Caco-2 (cell line): ENCODE results near the gene ZDHHC11B. TPM values are rescaled to one million over a fixed set of nuclear protein-coding genes. Genes with fewer than 3 reads are reported as not detected.
"Not testable (repeated sequence)": the region's sequence is repeated elsewhere in the genome, so short reads cannot be mapped to it uniquely, and the experiment has no call there.

Experiments
- BruUV-seq: library from RNA; stranded (reverse); fragments of 400-500 nt; replicated peaks from 2 replicates; lab custom pipeline; 2021; lab: Mats Ljungman, UMichigan
- CTCF ChIA-PET: fragments of 300-600 bp; sonication (Branson Sonifier 250); formaldehyde crosslinking; loops from one replicate; lab custom pipeline; 2022; ENCODE audit warnings: antibody characterized with exemption; lab: Charles Lee
- POLR2A ChIA-PET: fragments of 300-600 bp; sonication (Branson Sonifier 250); formaldehyde crosslinking; loops from one replicate; lab custom pipeline; 2022; ENCODE audit warnings: antibody characterized with exemption; lab: Charles Lee
- DNase-seq, 2 experiments: peaks; one replicate each; pipeline versions ENCODE4 v3.0.0 to v3.0.0-alpha.2; 2020 to 2022
- H3K27me3 ChIP-seq: replicated peaks from 2 replicates; pipeline ENCODE4 v1.6.0; 2011; ENCODE audit warnings: low read length; ENCODE audit not compliant: control insufficient read depth, insufficient read depth
- H3K36me3 ChIP-seq: 2 replicates; pipeline ENCODE4 v1.5.1; 2011; ENCODE audit warnings: low read length; ENCODE audit not compliant: control insufficient read depth, insufficient read depth
- H3K4me1 ChIP-seq: fragments of 250-450 bp; sonication (Bioruptor Pico); 2 replicates; pipeline ENCODE4 v1.5.1; 2020; ENCODE audit warnings: mild to moderate bottlenecking
- H3K4me3 ChIP-seq: 2 replicates; pipeline ENCODE4 v1.5.1; 2011; ENCODE audit warnings: low read depth, mild to moderate bottlenecking, control low read depth, low read length
- H3K9me3 ChIP-seq: fragments of 250-450 bp; sonication (Bioruptor Pico); 2 replicates; pipeline ENCODE4 v1.5.1; 2020; ENCODE audit warnings: mild to moderate bottlenecking, moderate library complexity
- H3K27ac Mint-ChIP-seq: one replicate; pipeline ENCODE4 v1.8.0; 2022; ENCODE audit warnings: mixed read lengths; ENCODE audit not compliant: unreplicated experiment
- H3K27me3 Mint-ChIP-seq: one replicate; pipeline ENCODE4 v1.8.0; 2022; ENCODE audit warnings: mixed read lengths; ENCODE audit not compliant: insufficient read depth, unreplicated experiment
- H3K36me3 Mint-ChIP-seq: one replicate; pipeline ENCODE4 v1.8.0; 2022; ENCODE audit warnings: mild to moderate bottlenecking, mixed read lengths; ENCODE audit not compliant: insufficient read depth, unreplicated experiment
- H3K4me1 Mint-ChIP-seq: one replicate; pipeline ENCODE4 v1.8.0; 2022; ENCODE audit warnings: low read depth, mixed read lengths; ENCODE audit not compliant: unreplicated experiment
- H3K4me3 Mint-ChIP-seq: one replicate; pipeline ENCODE4 v1.8.0; 2022; ENCODE audit warnings: mild to moderate bottlenecking, moderate library complexity, mixed read lengths; ENCODE audit not compliant: unreplicated experiment
- H3K9me3 Mint-ChIP-seq: one replicate; pipeline ENCODE4 v1.8.0; 2022; ENCODE audit warnings: mixed read lengths; ENCODE audit not compliant: unreplicated experiment
- intact Hi-C: fragments of 100-400 bp; cut with micrococcal nuclease; formaldehyde crosslinking; loops from one replicate; pipeline ENCODE4 v1.10.0; 2022; ENCODE audit not compliant: unreplicated experiment
- total RNA-seq: library from RNA; stranded (reverse); gene quantifications from 2 replicates; pipeline ENCODE4 v1.2.3, GENCODE V29; 2022
- TF ChIP-seq, protein P1 (sequence below), 2 experiments: fragments of 200-600 bp in 1 of 2; IDR thresholded peaks; 1 replicate in 1 of 2; 2 replicates in 1 of 2; pipeline versions ENCODE4 v1.5.1 to v1.8.0; 2011 to 2022; ENCODE audit warnings: antibody characterized with exemption in 1 of 2, control low read depth in 1 of 2, inconsistent platforms in 1 of 2, low read depth in 1 of 2, low read length in 1 of 2, mild to moderate bottlenecking in 1 of 2, moderate library complexity in 1 of 2; ENCODE audit not compliant: insufficient read depth in 1 of 2, severe bottlenecking in 1 of 2, unreplicated experiment in 1 of 2

ZDHHC11B gene
- total RNA-seq, 1 experiment from 2014 or later = 1.00 TPM

GRCh38 chr5:751496-751895 is 33.0 kb downstream of the ZDHHC11B start:
- no peaks in the 10 kb centered on the region for H3K36me3 ChIP-seq
- H3K4me3 ChIP-seq = no peak overlapping the region
- TF ChIP-seq, protein P1, sequence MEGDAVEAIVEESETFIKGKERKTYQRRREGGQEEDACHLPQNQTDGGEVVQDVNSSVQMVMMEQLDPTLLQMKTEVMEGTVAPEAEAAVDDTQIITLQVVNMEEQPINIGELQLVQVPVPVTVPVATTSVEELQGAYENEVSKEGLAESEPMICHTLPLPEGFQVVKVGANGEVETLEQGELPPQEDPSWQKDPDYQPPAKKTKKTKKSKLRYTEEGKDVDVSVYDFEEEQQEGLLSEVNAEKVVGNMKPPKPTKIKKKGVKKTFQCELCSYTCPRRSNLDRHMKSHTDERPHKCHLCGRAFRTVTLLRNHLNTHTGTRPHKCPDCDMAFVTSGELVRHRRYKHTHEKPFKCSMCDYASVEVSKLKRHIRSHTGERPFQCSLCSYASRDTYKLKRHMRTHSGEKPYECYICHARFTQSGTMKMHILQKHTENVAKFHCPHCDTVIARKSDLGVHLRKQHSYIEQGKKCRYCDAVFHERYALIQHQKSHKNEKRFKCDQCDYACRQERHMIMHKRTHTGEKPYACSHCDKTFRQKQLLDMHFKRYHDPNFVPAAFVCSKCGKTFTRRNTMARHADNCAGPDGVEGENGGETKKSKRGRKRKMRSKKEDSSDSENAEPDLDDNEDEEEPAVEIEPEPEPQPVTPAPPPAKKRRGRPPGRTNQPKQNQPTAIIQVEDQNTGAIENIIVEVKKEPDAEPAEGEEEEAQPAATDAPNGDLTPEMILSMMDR (IDR thresholded peaks at IDR 0.05; ENCODE audit: insufficient read depth in 1 of 2, low read depth in 1 of 2, low read length in 1 of 2, severe bottlenecking in 1 of 2, unreplicated experiment in 1 of 2) = no peak
- H3K4me1 ChIP-seq = no peaks in the 10 kb centered on the region
- H3K4me3 Mint-ChIP-seq = no peak overlapping the region
- BruUV-seq = no TSS peak
- no peaks in the 10 kb centered on the region for H3K27me3 ChIP-seq
- no peak overlapping the region for H3K27ac Mint-ChIP-seq
- no peaks in the 10 kb centered on the region for H3K4me1 Mint-ChIP-seq
- intact Hi-C loops = no loop called here
- no peak for DNase-seq
- CTCF ChIA-PET = no interaction called here
- H3K36me3 Mint-ChIP-seq = no peaks in the 10 kb centered on the region
- no peaks in the 10 kb centered on the region for H3K9me3 Mint-ChIP-seq
- POLR2A ChIA-PET = no interaction called here
- no peaks in the 10 kb centered on the region for H3K27me3 Mint-ChIP-seq
- no peaks in the 10 kb centered on the region for H3K9me3 ChIP-seq

DNA sequence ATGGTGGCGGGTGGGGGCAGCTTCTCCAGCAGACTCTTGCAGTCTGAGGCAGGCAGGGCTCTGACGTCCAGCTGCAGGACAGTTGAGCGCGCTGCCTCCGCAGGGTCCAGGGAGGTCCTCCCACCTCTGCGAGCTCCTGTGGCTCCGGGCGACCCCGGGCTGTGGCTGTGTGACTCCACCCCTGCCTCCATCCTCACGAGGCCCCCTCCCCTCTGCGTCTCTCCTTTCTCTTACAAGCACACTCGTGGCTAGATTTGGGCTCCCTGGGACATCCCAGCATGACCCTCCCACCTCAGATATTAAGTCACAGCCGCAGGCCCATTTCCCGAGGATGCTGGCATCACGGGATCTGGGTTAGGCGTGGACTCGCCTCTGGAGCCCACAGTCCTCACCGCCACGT is 34.3 kb downstream of the ZDHHC11B start:
- H3K27me3 Mint-ChIP-seq, H3K4me1 ChIP-seq, POLR2A ChIA-PET, H3K36me3 Mint-ChIP-seq, BruUV-seq, H3K36me3 ChIP-seq, H3K4me3 ChIP-seq, intact Hi-C loops, H3K9me3 Mint-ChIP-seq, H3K4me3 Mint-ChIP-seq, H3K4me1 Mint-ChIP-seq, H3K9me3 ChIP-seq, H3K27me3 ChIP-seq, CTCF ChIA-PET, H3K27ac Mint-ChIP-seq: not testable (repeated sequence)
- DNase-seq = peak in 1 of 2 experiments; percentile 38

- BruUV-seq = no TSS peak
- Histone ChIP-seq H3K9me3 (no peaks in the 10 kb centered on the region), H3K27me3 (no peaks in the 10 kb centered on the region), H3K4me3 (no peak overlapping the region), H3K4me1 (no peaks in the 10 kb centered on the region), H3K36me3 (no peaks in the 10 kb centered on the region)
- ChIA-PET POLR2A (no interaction called here), CTCF (no interaction called here)
- Mint-ChIP-seq H3K27me3 (no peaks in the 10 kb centered on the region), H3K27ac (no peak overlapping the region), H3K9me3 (no peaks in the 10 kb centered on the region), H3K4me3 (no peak overlapping the region), H3K4me1 (no peaks in the 10 kb centered on the region), H3K36me3 (no peaks in the 10 kb centered on the region)
- TF ChIP-seq, protein P1 (IDR thresholded peaks at IDR 0.05; ENCODE audit: insufficient read depth in 1 of 2, low read depth in 1 of 2, low read length in 1 of 2, severe bottlenecking in 1 of 2, unreplicated experiment in 1 of 2) = no peak
- no peak for DNase-seq
- intact Hi-C loops = no loop called here
Measured at GRCh38 chr5:749101-749670, 35.3 kb downstream of the ZDHHC11B start.

DNA sequence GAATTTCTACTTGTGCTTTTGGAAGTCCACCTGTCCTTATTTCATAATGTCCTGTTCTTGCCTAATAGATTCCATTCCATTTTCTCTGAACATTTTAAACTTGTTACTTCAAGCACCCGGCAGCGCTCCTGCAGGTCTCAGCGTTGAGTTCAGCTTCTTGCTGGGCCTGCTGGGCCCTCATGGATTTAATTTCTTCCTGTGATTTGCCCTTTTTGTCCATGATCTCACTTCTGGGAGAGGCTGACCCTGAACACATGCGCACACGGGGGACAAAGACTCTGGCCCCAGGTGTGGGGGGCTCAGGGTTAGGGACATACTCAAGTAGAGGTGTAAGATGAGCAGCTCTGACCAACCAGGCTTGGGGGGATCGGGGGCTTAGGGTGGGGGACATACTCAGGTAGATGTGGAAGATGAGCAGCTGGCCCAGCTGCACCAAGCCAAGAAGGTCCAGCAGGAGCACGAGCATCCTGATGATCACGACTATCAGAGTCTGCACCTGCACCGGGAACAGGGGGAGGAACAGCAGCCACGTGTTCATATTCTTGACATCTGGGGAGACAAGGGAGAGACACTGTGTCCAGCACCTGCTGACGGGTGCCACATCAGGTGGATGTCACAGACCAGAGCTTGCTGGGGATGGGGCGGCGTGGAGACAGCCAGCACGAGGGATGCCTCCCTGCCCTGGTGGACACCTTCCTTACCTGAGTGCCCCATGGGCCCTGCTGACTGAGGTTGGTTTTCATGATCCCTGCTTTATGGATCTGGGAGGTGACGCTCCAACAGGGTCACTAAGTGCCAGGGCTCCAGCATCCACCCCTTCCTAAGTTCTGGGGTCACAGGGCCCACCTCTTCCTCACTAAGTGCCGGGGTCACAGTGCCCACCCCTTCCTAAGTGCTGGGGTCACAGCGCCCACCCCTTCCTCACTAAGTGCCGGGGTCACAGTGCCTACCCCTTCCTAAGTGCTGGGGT is 36.2 kb downstream of the ZDHHC11B start:
- H3K36me3 ChIP-seq, BruUV-seq, CTCF ChIA-PET, H3K4me3 ChIP-seq, intact Hi-C loops, H3K9me3 ChIP-seq, H3K27me3 Mint-ChIP-seq, H3K36me3 Mint-ChIP-seq, H3K9me3 Mint-ChIP-seq, H3K4me1 Mint-ChIP-seq, H3K4me3 Mint-ChIP-seq, H3K4me1 ChIP-seq, DNase-seq, POLR2A ChIA-PET, H3K27me3 ChIP-seq, H3K27ac Mint-ChIP-seq: not testable (repeated sequence)

DNA sequence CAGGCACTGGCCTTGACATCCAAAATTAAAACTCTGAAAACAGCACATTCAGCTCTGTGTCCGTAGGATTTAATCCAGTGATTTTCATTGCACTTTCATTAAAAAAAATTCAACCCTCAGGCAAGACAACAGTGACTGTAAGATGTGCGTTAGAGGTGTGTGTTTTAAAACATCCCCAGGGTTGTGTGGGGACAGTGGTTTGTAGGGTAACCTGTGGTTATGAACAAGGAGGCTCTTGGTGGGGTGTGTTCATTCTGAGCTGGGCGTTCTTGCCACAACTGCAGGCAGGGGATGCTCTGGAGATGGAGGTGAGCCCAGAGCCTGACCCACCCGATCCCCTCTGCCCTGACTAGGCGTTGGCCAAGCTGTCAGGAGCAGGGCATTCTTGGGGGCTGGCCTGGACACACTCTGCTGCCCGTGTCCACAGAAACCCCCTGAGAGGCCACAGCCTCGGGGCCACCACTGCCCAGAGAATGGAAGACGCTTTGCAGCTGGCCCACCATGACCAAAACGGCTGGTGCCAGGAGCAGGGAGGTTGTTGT is 37.2 kb downstream of the ZDHHC11B start:
- H3K9me3 Mint-ChIP-seq, BruUV-seq, H3K4me3 ChIP-seq, H3K36me3 Mint-ChIP-seq, H3K9me3 ChIP-seq, H3K4me1 Mint-ChIP-seq, H3K27ac Mint-ChIP-seq, H3K4me1 ChIP-seq, H3K36me3 ChIP-seq, H3K4me3 Mint-ChIP-seq, POLR2A ChIA-PET, H3K27me3 ChIP-seq, DNase-seq, H3K27me3 Mint-ChIP-seq, CTCF ChIA-PET: not testable (repeated sequence)
- intact Hi-C loops = loop anchor here (2.0 kb wide), 1 partner anchor 73 kb away; no protein-coding TSS in a partner anchor
